ENCODE results near the gene IDI2.

- TF ChIP-seq CTCF (IDR thresholded peaks at IDR 0.05) (no peak), POLR2A (IDR thresholded peaks at IDR 0.05) (no peak)
These were observed 24.5 kb upstream of the IDI2 start for GRCh38 chr10:1050145-1050544.

All from thyroid gland (tissue), 4 donors.